ENCODE data around the gene CNTN6.

GRCh38 chr3:1172644-1173043, 79.8 kb downstream of the CNTN6 start:
- TF ChIP-seq, protein P1, sequence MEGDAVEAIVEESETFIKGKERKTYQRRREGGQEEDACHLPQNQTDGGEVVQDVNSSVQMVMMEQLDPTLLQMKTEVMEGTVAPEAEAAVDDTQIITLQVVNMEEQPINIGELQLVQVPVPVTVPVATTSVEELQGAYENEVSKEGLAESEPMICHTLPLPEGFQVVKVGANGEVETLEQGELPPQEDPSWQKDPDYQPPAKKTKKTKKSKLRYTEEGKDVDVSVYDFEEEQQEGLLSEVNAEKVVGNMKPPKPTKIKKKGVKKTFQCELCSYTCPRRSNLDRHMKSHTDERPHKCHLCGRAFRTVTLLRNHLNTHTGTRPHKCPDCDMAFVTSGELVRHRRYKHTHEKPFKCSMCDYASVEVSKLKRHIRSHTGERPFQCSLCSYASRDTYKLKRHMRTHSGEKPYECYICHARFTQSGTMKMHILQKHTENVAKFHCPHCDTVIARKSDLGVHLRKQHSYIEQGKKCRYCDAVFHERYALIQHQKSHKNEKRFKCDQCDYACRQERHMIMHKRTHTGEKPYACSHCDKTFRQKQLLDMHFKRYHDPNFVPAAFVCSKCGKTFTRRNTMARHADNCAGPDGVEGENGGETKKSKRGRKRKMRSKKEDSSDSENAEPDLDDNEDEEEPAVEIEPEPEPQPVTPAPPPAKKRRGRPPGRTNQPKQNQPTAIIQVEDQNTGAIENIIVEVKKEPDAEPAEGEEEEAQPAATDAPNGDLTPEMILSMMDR (IDR thresholded peaks at IDR 0.05), result no peak
- TF ChIP-seq ZFX (IDR thresholded peaks at IDR 0.05; ENCODE audit: borderline replicate concordance), result no peak
